Raji (cell line): ENCODE measurements around the gene IL6R.

Experiments used
- POLR2A ChIP-seq: IDR thresholded peaks from 2 replicates; pipeline ENCODE4 v1.6.1; 2011; ENCODE audit warnings: low read depth, low read length, control low read depth; ENCODE audit not compliant: insufficient read depth

The IL6R gene

DNA sequence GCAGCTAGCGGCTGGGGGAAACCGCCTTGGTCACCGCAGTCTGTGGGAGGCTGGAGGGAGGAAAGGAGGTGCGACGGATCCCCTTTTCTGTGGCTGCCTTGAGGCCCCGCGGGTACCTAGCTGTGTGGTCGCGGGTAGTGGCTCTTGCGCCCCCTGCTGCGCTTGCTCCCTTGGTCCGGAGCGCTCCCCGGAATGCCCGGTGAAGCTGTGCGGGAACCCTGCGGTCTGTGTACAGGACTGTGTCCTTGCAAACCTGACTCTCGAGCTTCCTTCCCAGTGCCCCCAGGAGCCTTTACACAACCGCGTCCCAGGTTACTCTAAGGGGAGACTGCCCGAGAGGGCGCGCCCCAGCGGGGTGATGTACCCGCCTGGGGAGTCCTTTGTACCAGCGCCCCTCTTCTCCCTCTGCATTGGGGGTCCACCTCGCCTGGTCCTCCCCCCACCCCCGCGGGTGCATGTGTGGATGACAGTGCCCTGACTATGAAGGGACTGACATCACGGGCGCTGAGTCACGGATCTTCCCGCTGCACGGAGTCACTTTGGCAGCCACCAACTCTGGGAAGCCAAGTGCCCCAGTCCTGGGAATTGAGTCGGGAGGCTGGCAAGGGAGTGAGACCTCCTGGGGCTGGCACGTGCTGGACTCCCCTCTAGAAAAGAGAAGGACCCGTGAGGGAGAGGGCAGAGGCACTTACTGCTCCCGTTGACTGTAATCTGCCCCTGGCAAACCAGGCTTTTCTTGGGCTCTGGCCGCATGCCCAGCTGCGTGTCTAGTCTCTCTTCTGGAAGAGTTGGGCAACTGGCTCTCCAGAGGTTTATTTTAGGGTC lies 816 bp downstream of the IL6R start:
- no peak for TF ChIP-seq POLR2A

GRCh38 chr1:154406572-154406879 lies 1.4 kb downstream of the IL6R start:
- TF ChIP-seq POLR2A, result no peak

DNA sequence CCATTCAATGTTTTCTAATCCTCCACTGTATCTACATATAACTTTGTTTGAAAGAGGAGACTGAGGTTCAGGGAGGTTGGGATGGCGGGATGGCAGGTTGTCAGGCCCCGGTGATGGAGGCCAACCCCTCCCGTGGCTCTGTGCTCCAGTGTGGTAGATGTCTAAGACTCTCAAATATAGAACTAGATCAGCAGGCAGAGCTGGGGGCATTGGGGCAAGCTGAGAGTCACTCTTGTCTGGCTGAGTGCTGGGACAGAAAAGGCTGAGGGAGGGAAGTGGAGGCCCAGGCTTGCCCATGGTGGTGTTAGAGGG lies 1.7 kb downstream of the IL6R start:
- no peak for TF ChIP-seq POLR2A

- TF ChIP-seq POLR2A, result no peak
Measured at GRCh38 chr1:154407198-154408091, 2.3 kb downstream of the IL6R start.

- TF ChIP-seq POLR2A, result no peak
Measured at GRCh38 chr1:154408174-154408777, 3.1 kb downstream of the IL6R start.

DNA sequence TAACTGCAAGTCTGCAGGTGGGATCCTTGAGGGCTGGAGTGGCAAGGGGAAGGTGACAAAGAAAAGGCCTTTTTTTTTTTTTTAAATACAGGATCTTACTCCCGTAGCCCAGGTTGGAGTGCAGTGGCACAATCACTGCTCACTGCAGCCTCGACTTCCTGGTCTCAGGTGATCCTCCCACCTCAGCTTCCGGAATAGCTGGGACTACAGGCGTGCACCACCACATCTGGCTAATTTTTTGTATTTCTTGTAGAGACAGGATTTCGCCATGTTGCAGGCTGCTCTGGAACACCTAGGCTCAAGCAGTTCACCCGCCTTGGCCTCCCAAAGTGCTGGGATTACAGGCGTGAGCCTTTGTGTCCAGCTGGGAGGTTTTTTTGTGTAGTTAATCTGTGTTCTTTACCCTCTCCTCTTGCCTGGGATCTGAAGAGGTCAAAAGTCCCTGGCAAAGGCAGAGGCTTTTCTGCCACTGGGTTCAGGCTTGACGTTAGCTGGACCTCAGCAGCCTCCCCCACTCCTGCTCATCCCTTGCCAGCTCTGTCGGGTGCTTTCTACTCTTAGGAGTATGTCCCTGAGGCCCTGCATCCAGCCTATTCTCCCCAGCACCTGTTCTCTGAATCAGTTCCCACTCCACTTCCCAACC lies 5.2 kb downstream of the IL6R start:
- no peak for TF ChIP-seq POLR2A

- no peak for TF ChIP-seq POLR2A
Measured at GRCh38 chr1:154411525-154411924, 6.4 kb downstream of the IL6R start.

GRCh38 chr1:154413177-154413783 lies 8.1 kb downstream of the IL6R start:
- no peak for TF ChIP-seq POLR2A

GRCh38 chr1:154414606-154415005 lies 9.5 kb downstream of the IL6R start:
- TF ChIP-seq POLR2A, result no peak

GRCh38 chr1:154416471-154417337 lies 11.6 kb downstream of the IL6R start:
- TF ChIP-seq POLR2A, result no peak

DNA sequence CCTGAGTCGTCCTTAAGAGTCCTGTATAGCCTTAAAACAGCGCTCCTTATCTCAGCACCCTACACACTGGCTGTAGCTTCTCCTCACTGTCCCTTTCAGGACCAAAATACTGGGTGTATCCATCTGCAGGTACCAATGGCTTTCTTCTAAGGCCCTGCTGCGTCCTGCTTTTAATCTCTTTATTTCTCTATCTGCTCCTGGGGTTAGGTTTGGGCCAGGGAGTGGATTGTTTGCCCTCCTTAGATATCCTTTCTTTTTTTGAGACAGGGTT lies 12.1 kb downstream of the IL6R start:
- TF ChIP-seq POLR2A, result no peak

DNA sequence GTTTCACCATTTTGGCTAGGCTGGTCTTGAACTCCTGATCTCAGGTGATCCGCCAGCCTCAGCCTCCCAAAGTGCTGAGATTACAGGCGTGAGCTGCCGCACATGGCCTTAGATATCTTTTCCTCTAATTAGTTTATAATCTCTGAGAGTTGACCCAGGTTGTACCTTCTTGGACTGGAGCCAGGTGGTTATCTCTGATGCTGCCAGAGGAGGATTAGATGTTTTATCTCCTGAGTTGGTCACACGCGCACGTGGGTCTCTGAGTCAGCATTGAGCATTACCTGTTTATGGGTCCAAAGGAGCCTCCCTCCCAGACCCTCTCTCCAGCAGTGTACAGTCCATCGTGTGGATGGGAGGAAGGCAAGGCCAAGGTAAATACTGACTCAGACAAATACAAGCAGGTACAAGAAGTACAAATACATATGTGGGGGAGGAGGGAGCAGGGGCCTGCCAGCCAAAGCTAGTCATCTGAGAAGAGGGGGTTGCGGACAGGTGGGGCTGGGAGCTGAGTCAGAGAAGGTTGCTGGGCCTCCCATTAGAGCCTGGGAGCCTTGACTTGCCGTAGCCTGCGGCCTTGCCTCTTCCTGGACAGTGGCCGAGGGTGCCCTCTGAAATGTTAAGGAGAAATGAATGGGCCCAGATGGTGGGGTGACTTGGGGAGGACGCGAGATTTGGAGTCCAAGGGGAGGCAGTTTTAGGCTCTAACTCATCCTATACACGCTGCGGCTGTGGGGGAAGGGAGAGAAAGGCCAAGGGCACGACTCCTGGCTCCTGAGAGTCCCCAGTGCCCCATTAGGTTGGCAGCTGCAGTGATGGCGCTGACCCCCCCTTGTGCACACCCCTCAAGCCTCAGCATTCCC lies 13.1 kb downstream of the IL6R start:
- no peak for TF ChIP-seq POLR2A

DNA sequence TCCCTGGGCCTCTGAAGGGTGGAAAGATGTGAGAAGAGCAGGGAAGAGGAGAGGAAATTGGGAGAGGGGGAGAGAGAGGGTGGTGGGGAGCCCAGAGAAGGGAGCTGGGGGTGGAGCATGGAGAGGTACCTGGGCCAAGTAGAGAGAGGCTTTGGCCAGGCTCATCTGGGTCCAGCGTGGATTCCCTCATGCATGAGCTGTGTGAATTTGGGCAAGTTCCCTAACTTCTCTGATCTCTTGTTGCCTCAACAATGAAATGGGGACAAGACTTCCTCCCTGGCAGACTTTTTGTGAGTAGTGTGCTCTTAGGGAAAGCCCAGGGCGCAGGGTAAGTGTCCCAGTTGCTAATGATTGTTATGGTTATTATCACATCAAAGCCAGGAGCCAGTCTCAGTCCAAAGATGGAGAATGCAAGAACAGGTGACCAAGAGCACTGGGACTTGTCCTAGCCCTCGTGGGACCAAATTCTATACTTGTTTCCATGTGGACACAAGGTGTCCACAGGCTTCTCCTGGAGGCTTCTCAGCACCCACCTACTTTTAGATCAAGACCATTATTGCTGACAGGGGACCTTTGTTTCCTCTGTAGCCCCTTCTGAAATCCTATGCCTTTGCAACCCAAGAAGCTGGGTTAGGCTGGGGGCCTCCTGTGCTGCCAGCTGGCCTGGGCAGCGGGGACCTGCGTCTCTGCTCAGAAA lies 13.9 kb downstream of the IL6R start:
- no peak for TF ChIP-seq POLR2A
